Stimulated activated CD8-positive, alpha-beta memory T cell treated with anti-CD3 and anti-CD28 coated beads, Interleukin-7, amount 100 ng/mL, for 48 hours (primary cell): ENCODE measurements around the gene BRD4.
A peak's percentile ranks its signal among the peaks of the same experiment; 100 is the strongest.

Source experiments
- DNase-seq, 2 donors: peaks; one replicate each; pipeline ENCODE4 v3.0.0-alpha.2; 2020; ENCODE audit warnings: low read depth in 1 of 2; ENCODE audit errors: extremely low read depth in 1 of 2

The BRD4 gene

DNA sequence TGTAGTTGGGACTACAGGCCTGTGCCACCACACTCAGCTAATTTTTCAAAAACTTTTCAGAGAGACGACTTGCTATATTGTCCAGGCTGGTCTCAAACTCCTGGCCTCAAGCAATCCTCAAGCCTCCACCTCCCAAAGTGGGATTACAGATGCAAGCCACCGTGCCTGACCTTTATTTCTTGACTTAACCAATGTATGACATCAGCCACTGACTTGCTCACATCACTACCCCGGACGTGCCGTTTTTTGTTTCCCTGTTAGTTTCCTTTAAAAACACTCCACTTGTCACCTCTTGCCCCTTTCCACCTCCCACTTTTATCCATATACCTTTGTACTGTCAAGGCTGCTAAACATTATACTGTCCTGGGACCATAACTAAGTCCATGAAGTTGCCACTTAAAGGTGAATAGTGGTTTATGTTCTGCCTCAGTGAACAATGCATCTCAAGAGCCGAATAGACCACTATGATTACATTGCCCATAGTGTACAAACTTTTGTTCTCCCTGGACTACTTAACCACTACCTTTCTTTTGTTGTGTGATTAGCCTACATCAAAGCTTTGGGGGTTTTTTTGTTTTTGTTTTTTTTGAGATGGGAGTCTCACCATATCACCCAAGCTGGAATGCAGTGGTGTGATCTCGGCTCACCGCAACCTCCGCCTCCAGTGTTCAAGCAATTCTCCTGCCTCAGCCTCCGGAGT lies 97.8 kb downstream of the BRD4 start:
- DNase-seq, result no peak

DNA sequence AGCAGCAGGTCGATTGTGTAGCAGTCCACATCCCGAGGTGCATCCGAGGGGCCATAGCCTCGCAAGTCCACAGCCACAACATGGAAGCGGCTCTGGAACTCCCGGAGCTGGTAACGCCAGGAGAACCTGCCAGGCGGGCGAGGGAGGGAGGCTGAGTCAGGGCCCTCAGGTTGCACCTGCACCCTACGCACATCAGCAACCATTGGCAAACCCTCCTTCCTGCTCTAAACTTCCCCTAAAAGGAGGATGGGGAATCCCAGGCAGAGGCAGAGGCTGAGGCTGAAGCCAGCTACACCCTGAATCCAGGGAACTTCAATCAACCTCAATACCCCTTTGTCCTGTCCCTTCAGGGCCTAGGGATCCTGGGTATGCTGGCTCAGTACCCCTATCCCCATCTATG lies 101.1 kb downstream of the BRD4 start:
- no peak for DNase-seq

DNA sequence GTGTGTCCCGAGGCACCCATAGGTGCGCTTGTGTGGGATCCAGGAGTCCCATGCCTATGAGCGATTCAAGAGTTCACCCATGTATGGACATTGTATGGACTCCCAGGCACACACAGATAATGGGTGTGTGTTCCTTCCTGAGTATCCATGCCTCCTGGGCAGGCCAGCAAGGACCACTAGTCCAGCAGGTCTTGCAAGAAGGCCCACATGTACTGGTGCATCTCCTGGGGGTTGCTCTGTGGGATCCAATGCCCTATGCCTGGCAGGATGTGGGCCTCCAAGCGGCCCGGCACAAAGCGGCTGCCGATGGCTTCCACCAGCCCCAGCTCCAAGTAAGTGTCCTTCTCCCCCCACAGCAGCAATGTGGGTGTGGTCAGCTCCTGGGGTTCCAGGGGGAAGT lies 105.1 kb downstream of the BRD4 start:
- no peak for DNase-seq

DNA sequence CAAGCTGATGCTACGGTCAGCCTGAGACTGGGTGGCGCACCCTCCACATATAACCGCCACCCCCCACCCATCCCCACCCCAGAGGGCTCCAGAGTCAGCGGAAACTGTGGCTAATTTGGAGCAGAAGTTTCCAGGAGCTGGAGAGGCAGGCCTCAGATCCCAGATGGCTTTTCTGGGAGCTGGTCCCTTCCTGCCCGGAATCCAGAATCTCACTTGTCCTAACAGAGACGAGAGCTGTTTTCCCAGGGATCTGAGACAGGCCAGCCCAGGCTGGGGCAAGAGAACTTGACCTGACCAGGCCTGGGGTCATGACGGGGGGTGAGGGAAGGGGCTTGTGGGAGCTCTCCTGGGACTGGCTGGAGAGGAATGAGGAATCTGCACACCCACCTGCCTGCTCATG lies 106.6 kb downstream of the BRD4 start:
- DNase-seq, result no peak

DNA sequence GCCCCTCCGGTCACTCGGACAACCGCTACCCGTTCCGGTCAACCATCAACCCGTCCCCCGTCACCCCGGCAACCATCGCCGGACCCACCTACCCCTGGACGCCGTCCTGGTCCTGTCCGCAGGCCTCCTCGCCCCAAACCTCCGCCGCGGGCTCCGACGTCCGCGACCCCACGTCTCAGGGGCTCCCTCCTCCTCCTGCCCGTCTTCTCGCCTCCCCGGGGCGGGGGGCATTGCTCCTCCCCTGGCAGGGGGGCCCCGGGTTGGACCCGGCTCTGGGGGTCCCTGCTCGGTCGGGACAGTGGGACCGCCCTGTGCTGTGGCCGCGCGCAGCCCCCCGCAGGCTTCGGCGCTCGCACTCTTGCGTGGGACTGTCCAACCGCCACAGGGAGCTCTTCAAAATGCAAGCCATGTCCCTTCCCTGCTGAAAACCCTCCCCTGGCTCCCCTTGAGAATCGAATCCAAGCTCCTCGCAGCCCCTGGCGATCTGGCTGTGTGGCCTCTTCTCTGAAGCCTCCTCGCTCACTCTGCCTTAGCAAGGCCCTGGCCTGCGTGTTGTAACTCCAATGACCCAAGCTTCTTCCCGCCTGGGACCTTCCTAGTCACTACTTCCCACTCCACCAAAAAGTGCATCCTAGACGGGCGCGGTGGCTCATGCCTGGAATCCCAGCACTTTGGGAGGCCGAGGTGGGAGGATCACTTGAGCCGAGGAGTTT lies 108.5 kb downstream of the BRD4 start:
- no peak for DNase-seq

DNA sequence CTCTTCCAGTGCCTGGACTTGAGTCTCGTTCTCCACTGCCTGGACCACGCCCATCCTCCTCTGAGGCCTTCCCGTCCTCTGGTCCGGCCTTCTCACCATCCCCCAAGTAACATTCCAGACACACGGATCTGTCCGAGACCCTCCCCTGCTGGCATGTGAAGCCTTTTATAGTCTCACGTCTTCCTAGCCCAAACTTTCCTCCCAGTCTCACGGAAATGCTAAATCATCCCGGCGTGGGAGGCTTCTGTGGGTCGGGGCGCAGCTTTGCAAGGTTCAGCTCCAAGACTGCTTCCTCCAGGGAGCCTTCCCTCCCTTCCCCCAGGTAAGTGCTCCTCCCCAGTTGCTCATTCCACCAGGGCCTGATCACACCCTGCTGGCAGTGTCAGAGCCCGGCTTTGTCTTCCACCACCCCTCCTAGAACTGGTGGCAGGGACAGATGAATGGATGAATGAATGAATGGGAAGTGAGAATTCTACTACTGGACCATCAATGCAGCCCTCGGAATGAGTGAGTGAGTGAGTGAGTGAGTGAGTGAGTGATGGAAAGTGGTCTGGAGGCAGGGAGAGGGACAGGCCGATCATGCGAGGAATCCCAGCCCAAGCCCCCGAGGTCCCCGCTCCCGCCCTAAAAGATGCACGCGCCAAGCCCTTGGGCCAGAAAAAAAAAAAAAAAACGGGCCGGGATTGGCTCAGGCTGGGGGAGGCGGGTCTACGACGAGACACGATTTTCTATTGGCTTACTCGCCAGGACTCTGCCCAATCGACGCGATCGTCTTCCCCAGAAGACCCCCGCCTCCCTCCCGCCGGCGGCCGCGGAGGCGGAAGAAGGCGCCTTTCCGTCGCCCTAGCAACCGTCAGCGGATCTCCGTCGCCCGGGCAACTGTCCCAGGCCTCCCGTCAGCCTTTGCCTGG lies 109.3 kb downstream of the BRD4 start:
- peak; percentile 64 to 74 for DNase-seq

DNA sequence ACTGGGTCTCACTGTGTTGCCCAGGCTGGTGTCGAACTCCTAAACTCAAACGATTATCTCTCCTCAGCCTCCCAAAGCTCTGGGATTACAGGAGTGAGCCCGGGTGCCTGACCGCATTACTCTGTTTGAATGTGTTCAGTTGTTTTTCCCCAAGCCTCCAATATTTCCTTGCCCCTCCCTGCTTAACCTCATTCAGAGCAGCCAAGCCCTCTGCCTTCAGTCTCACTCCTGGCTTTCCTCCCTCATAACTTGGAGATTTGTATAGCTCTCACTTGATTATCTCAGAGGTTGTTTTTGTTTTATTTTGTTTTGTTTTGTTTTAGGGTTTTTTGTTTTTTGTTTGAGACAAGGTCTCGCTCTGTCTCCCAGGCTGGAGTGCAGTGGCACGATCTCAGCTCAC lies 111.5 kb downstream of the BRD4 start:
- no peak for DNase-seq

DNA sequence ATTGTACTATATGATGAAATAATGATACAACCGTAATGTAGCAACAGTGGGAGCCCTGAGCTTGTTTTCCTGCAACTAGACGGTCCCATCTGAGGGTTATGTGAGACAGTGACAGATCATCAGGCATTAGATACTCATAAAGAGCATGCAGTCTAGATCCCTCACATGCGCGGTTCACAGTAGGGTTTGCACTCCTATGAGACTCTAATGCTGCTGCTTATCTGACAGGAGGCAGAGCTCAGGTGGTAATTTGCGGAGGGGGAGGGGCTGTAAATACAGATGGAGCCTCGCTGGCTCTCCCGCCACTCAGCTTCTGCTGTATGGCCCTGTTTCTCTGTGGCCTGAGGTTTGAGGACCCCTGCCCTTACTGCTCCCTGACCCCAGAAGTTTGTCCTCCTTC lies 113.8 kb downstream of the BRD4 start:
- DNase-seq, result no peak

DNA sequence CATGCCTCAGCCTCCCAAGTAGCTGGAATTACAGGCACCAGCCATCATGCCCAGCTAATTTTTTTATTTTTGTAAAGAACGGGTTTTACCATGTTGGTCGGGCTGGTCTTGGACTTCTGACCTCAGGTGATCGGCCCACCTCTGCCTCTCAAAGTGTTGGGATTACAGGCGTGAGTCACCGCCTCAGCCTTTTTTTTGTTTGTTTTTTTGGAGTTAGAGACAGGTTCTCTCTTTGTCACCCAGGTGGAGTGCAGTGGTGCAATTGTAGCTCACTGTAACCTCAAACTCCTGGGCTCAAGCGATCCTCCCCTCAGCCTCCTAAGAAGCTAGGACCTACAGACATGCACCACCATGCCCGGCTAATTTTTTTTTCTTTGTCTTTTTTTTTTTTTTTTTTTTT lies 116.0 kb downstream of the BRD4 start:
- DNase-seq, result no peak

DNA sequence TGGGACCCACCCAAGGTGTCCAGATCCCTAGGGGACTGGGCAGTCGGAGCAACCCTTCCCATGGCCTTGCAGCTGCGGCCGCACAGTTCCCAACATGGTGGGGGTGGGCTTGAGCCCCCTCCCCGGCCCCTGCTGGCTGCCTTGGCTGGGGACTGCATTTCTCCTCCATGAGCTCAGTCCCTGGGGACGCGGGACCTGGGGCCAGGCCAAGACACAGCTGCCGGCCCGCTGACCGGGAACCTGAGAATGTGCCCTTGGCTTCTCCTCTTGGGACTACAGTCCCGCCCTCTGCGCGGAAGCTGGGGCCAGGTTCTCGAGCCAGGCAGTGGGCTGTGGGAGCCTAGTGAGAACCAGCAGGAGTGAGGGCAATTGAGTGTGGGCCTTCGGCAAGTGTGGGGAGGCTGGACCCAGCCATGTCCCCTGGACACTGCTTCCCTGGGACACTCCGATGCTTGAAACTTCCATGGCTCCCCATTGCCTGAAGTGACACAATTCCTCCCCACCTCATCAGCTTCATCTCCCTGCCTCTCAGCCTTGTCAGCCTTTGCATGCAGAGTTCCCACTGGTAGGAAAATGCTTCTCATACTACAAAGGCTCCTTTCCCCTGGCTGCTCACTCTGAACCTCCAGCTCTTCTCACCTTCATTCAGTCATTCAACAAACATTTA lies 118.5 kb downstream of the BRD4 start:
- no peak for DNase-seq

DNA sequence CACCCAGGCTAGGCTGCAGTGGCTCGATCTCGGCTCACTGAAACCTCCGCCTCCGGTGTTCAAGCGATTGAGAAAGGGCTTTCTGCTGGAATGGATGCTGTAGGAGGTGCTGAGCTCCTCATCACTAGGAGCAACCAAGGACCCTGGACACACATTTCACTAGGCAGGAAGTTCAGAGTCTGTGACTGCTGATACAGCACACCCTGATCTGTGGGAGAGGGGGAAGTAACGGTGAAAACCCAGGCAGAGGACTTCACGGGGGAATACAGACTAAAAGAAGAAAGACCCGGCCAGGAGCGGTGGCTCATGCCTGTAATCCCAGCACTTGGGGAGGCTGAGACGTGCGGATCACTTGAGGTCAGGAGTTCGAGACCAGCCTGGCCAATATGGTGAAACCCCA lies 119.6 kb downstream of the BRD4 start:
- DNase-seq, result no peak

DNA sequence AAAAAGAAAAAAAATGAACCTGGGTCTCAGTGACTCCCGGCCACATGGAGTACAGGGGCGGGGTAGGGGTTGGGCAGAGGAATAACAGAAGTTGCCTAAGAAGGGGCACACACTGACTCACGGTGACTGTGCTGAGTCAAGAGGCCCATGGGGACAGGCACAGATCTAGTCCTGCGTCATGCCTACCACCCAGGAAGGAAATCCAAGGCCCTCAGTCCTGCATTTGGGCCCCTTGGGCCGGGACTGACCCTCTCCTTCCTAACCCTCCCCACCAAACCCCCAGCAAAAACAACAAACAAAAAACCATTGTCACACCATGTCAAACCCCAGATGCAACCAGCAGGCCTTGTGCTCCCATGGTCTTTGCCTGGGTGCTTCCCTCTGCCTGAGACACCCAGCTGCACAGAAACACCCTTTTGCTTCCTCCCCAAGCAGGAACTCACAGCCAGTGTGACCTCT lies 122.0 kb downstream of the BRD4 start:
- DNase-seq, result no peak

DNA sequence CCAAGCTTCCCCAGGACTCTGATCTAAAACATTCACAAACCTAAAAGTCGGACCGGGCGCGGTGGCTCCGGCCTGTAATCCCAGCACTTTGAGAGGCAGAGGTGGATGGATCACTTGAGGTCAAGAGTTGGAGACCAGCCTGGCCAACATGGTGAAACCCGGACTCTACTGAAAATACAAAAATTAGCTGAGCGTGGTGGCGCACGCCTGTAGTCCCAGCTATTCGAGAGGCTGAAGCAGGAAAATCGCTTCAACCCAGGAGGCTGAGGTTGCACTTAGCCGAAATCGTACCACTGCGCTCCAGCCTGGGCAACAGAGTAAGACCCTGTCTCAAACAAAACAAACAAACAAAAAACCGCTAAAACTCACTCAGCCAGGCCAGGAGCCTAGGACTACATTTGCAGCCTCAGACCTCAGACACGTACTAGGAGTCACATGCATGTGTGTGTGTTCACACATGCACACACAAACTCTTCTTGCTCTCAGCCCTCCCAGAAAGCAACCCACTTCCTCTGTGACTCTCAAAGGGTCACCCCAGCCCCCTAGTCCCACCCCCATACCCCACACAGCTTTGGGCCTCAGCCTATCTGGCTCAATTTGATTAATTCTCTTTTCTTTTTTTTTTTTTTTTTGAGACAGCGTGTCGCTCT lies 130.8 kb downstream of the BRD4 start:
- DNase-seq, result no peak

DNA sequence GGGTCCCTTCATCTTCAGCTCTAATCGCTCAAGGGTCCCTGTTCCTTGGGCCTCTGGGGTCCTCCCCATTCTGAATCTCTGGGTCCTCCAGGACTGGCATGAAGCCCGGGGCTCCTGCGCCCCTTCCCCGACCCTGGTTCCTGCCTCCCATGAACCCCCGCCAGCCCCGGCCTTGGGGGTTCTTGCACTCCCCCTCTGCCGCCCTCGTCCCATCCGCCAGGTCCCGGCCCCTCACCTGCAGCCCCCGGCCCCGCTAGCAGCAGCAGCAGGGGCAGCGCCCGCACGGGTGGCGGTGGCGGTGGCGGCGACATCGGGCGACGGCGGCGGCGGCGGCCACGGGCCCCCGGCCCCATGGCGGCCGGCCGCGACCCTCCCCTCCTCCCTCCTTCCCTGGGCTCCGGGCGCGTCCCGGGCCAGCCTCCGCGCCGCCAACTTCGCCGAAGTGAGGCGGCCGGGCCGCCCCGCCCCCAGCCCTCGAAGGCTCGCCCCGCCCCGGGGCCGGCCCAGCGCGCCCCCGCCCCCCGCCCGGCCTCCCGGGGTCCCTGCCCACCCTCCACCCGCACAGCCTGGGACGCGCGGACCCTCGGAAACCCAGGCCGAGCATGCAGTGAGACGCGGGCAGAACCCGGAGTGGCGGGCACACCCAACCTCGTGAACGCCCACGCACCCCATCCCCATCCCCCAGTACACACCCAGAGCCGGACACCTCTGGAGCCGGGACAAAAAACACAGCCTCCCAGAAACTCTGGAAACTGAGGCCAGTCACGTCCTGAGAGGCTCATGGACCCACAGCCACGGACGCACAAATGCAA lies 131.6 kb downstream of the BRD4 start, which contains the start of gene NOTCH3:
TSS of gene NOTCH3 (minus strand) at position 443 of the 812 bp plus-strand sequence. CDS start at position 353, 90 bp downstream.
- no peak for DNase-seq

DNA sequence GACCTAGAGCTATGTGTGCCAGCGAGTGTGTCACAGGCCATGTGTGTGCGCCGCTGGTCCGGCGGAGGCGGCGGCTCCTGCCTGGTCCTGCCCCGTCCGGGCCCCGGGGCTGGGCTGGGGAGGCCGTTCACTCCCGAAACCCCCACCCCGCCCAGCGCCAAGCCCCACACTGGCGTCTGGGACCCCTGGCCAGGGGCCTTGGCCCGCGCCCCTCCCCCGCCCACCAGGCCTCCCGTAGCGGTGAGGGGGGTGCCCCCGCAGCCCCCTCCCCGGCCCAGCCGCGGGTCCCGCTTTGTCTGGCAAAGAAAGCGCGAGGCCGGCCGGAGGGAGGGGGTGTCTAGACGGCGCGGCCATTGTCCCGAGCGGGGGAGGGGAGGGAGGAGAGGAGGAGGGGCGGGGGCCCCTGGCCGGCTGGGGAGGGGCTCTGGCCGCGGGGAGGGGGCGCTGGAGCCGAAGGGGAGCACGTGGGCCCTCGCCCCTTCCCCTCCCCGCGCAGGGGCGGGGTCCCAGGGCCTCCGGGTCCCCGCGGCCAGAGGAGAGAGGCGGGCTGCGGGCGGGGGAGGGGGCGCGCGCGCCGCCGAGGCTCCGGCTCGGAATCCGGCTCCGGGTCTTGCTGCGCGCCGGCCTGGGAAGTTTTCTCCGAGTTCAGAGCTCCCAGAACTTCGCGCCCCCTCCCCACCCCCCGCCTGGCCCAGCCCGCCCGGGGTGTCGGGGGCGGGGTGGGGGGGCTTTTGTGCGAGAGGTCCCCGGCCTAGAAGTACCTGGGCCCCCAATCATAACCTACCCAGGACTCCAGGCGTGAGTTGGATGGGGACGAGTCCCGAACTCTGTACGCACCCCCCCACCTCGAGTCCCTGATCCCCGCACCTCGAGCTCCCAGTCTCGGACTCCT lies 132.4 kb downstream of the BRD4 start:
- DNase-seq, result no peak

DNA sequence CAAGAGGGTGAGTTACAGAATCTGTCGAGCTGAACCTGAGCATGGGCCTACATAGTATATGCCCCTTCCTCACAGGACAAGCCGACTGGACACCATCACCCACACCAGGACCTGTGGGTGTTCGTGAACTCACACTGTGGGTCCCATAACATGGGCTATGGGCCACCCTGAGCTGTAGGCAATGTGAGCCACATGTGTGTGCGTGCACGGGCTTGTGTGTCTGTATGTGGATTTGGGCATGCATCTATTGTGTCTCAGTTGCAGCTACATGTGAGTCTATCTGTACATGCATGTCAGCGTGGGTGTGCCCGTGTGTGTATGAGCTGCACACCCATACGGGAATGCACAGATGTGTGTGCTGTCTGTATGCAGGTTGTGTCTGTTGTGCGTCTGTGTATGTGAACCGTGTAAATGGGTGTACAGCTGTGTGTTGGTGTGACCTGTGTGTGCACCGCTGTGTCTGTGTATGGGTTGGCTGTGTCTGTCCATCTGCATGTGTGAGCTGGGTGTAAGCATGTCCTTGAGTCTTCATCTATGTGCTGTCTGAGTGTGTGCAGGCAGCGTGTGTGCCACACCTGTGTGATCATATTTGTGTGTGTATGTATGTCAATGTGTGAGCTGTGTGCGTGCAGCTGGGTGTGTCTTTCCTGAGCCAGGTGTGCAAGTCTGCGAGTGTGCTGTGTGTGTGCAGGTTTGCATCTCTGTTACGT lies 133.2 kb downstream of the BRD4 start:
- no peak for DNase-seq

DNA sequence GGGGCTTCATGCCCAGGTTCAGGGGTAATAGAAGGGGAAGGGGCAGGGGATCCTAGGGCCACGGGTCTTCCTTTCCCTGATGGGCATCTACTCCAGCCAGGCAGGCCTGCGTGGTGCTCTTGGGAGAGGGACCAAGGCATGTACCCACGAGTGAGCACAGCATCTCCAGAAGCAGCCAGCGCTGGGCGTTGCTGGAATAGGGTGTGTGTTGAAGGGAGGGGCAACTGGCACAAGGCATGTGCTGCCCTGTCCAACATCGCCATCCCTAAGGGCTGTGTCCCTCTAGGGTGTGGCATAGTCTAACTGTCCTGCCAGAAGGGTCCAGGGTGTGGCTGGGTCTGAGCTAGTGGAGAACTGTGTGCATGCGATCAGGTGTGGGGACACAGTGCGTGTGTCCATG lies 134.4 kb downstream of the BRD4 start:
- DNase-seq, result no peak
